BLaER1 (cell line): ENCODE measurements around the gene INPP5J.
"Not testable (repeated sequence)": the region's sequence is repeated elsewhere in the genome, so short reads cannot be mapped to it uniquely, and the experiment has no call there.

ENCODE experiments used
- H3K27ac ChIP-seq: shearing (Covaris generic); formaldehyde crosslinking; 2 replicates; pipeline ENCODE4 v1.8.1; 2022
- H3K27me3 ChIP-seq: shearing (Covaris generic); formaldehyde crosslinking; 2 replicates; pipeline ENCODE4 v1.8.1; 2022
- H3K36me3 ChIP-seq: shearing (Covaris generic); formaldehyde crosslinking; 2 replicates; pipeline ENCODE4 v1.8.1; 2022
- H3K4me1 ChIP-seq: shearing (Covaris generic); formaldehyde crosslinking; 2 replicates; pipeline ENCODE4 v1.8.1; 2022
- H3K4me2 ChIP-seq: shearing (Covaris generic); formaldehyde crosslinking; 2 replicates; pipeline ENCODE4 v1.8.1; 2022
- H3K4me3 ChIP-seq: shearing (Covaris generic); formaldehyde crosslinking; 2 replicates; pipeline ENCODE4 v1.8.1; 2022
- H3K9ac ChIP-seq: shearing (Covaris generic); formaldehyde crosslinking; 2 replicates; pipeline ENCODE4 v1.8.1; 2022
- H3K9me3 ChIP-seq: shearing (Covaris generic); formaldehyde crosslinking; 2 replicates; pipeline ENCODE4 v1.8.1; 2022
- H4K20me1 ChIP-seq: shearing (Covaris generic); formaldehyde crosslinking; 2 replicates; pipeline ENCODE4 v1.8.1; 2022
- Cebpa-rat ChIP-seq: shearing (Covaris generic); IDR thresholded peaks from 2 replicates; pipeline ENCODE4 v1.8.1; 2022

INPP5J gene

GRCh38 chr22:31094021-31094551 lies 28.7 kb upstream of the INPP5J start:
- Histone ChIP-seq H4K20me1 (no peaks in the 10 kb centered on the region; the same call in 1 of the 2 replicates), H3K9ac (no peak overlapping the region), H3K27me3 (no peaks in the 10 kb centered on the region), H3K4me2 (no peak overlapping the region), H3K4me1 (peaks cover 36% of the 10 kb centered on the region), H3K4me3 (no peak overlapping the region), H3K27ac (peak overlapping the region; percentile 28; the same call in 1 of the 2 replicates), H3K36me3 (peaks cover 95% of the 10 kb centered on the region), H3K9me3 (no peaks in the 10 kb centered on the region)
- TF ChIP-seq Cebpa-rat: no peak

DNA sequence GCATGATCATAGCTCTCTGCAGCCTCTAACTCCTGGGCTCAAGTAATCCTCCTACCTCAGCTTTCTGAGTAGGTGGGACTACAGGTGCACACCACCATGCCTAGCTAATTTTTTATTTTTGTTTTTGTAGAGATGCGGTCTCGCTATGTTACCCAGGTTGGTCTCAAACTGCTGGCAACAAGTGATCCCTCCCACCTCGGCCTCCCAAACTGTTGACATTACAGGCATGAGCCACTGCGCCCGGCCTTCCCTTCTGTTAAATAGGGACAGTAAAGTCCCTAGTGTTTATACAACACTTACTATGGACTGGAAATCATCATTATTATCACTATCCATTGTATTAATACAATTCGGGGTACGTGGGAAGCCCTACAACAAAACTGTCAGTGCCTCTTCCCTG lies 28.0 kb upstream of the INPP5J start:
- H4K20me1 ChIP-seq: no peaks in the 10 kb centered on the region; the same call in 1 of the 2 replicates
- H3K36me3 ChIP-seq: peaks cover 97% of the 10 kb centered on the region
- no peak overlapping the region for H3K9ac ChIP-seq

GRCh38 chr22:31095637-31096249 lies 27.0 kb upstream of the INPP5J start:
- peaks cover 96% of the 10 kb centered on the region for H3K36me3 ChIP-seq
- no peak overlapping the region for H3K27ac ChIP-seq

More for the DNA sequence above, 28.0 kb upstream of the INPP5J start:
- Histone ChIP-seq H3K27ac (no peak overlapping the region), H3K27me3 (no peaks in the 10 kb centered on the region), H3K9me3 (no peaks in the 10 kb centered on the region), H3K4me3 (no peak overlapping the region), H3K4me1 (peaks cover 29% of the 10 kb centered on the region), H3K4me2 (no peak overlapping the region)
- no peak for TF ChIP-seq Cebpa-rat

GRCh38 chr22:31096657-31097279 lies 26.0 kb upstream of the INPP5J start:
- no peaks in the 10 kb centered on the region for H3K27me3 ChIP-seq
- H4K20me1 ChIP-seq: no peaks in the 10 kb centered on the region; the same call in 1 of the 2 replicates
- no peak overlapping the region for H3K4me3 ChIP-seq
- TF ChIP-seq Cebpa-rat: no peak
- peaks cover 22% of the 10 kb centered on the region for H3K4me1 ChIP-seq
- H3K36me3 ChIP-seq: peaks cover 95% of the 10 kb centered on the region
- H3K9ac ChIP-seq: no peak overlapping the region
- no peak overlapping the region for H3K27ac ChIP-seq
- H3K4me2 ChIP-seq: no peak overlapping the region
- no peaks in the 10 kb centered on the region for H3K9me3 ChIP-seq

More at GRCh38 chr22:31095637-31096249, 27.0 kb upstream of the INPP5J start:
- Histone ChIP-seq H3K27me3 (no peaks in the 10 kb centered on the region), H3K4me3 (no peak overlapping the region), H3K9me3 (no peaks in the 10 kb centered on the region), H3K4me1 (peaks cover 27% of the 10 kb centered on the region), H3K9ac (no peak overlapping the region), H3K4me2 (no peak overlapping the region), H4K20me1 (no peaks in the 10 kb centered on the region; the same call in 1 of the 2 replicates)
- no peak for TF ChIP-seq Cebpa-rat

DNA sequence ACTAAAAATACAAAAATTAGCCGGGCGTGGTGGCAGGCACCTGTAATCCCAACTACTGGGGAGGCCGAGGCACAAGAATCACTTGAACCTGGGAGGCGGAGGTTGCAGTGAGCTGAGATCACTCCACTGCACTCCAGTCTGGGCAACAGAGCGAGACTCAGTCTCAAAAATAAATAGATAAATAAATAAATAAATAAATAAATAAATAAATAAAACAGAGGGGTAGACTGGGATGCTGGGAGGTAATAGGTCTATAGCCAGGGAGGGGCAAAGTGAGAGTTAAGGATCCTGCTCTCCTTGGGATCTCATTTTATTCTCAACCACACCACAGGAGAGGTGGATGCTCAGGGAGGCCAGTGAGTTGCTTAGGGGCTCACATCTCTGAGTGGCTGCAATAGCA lies 25.2 kb upstream of the INPP5J start:
- H3K36me3 ChIP-seq: peaks cover 94% of the 10 kb centered on the region
- not testable (repeated sequence) for H3K9ac ChIP-seq, H3K27ac ChIP-seq, H3K9me3 ChIP-seq, H3K4me2 ChIP-seq, H3K27me3 ChIP-seq, H3K4me3 ChIP-seq, H4K20me1 ChIP-seq
- H3K4me1 ChIP-seq: peaks cover 14% of the 10 kb centered on the region

- H3K27me3 ChIP-seq: no peaks in the 10 kb centered on the region
- H3K36me3 ChIP-seq: peaks cover 88% of the 10 kb centered on the region
- no peak overlapping the region for H3K27ac ChIP-seq
- H4K20me1 ChIP-seq: no peaks in the 10 kb centered on the region; the same call in 1 of the 2 replicates
- TF ChIP-seq Cebpa-rat: no peak
- H3K4me3 ChIP-seq: no peak overlapping the region
- no peak overlapping the region for H3K4me2 ChIP-seq
- H3K9ac ChIP-seq: no peak overlapping the region
- no peaks in the 10 kb centered on the region for H3K9me3 ChIP-seq
- peaks cover 9% of the 10 kb centered on the region for H3K4me1 ChIP-seq
These were observed 24.7 kb upstream of the INPP5J start for GRCh38 chr22:31097941-31098631.

GRCh38 chr22:31098632-31099110 lies 24.1 kb upstream of the INPP5J start:
- Histone ChIP-seq H3K4me3 (no peak overlapping the region), H3K9me3 (no peaks in the 10 kb centered on the region), H3K4me1 (peaks cover 7% of the 10 kb centered on the region), H4K20me1 (no peaks in the 10 kb centered on the region; the same call in 1 of the 2 replicates), H3K27me3 (no peaks in the 10 kb centered on the region), H3K4me2 (no peak overlapping the region), H3K9ac (no peak overlapping the region), H3K27ac (no peak overlapping the region), H3K36me3 (peaks cover 84% of the 10 kb centered on the region)
- no peak for TF ChIP-seq Cebpa-rat

DNA sequence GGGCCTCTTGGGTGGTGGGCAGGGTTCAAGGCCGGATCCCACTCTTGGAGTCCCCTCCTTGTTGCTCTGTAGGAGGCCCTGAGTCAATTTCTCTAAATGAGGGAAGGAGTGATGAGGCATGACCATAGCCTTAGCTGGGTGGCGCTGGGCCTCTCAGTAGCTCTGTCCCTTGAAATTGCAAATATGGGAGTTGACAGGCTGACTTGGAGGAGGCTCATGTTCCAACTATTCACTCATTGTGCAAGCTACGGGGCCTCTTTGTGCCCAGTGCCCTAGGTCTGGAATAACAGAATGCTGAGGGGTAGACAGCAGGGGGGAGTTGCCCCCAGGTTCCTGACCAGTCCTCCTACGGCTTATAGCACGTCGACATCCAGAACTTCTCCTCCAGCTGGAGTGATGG lies 23.4 kb upstream of the INPP5J start:
- Histone ChIP-seq H3K4me3 (no peak overlapping the region), H3K4me1 (peaks cover 9% of the 10 kb centered on the region; the same call in 1 of the 2 replicates), H4K20me1 (no peaks in the 10 kb centered on the region), H3K36me3 (peaks cover 84% of the 10 kb centered on the region), H3K4me2 (no peak overlapping the region), H3K9ac (no peak overlapping the region), H3K27me3 (no peaks in the 10 kb centered on the region), H3K27ac (no peak overlapping the region), H3K9me3 (no peaks in the 10 kb centered on the region)
- no peak for TF ChIP-seq Cebpa-rat

- H4K20me1 ChIP-seq: no peaks in the 10 kb centered on the region
- H3K9ac ChIP-seq: no peak overlapping the region
- H3K27me3 ChIP-seq: no peaks in the 10 kb centered on the region
- H3K9me3 ChIP-seq: no peaks in the 10 kb centered on the region
- H3K36me3 ChIP-seq: peaks cover 81% of the 10 kb centered on the region
- H3K4me2 ChIP-seq: no peak overlapping the region
- no peak for TF ChIP-seq Cebpa-rat
- H3K4me1 ChIP-seq: peaks cover 9% of the 10 kb centered on the region; the same call in 1 of the 2 replicates
- no peak overlapping the region for H3K4me3 ChIP-seq
- H3K27ac ChIP-seq: no peak overlapping the region
These were observed 22.7 kb upstream of the INPP5J start for GRCh38 chr22:31099841-31100761.
